Dermis blood vessel endothelial cell (primary cell): ENCODE data around the gene PITX1. TPM values are rescaled to one million over a fixed set of nuclear protein-coding genes. Genes with fewer than 3 reads are reported as not detected.

Experiments
- DNase-seq: peaks from one replicate; pipeline ENCODE4 v3.0.0; 2010
- total RNA-seq: library from RNA; depleted of rRNA; stranded (reverse); fragments of >200 nt; gene quantifications from 2 replicates; pipeline ENCODE4 v1.2.3, GENCODE V29; 2014

Gene PITX1
- total RNA-seq, 1 donor from 2014 or later: 0.51 TPM

GRCh38 chr5:135040333-135041144 lies 6.5 kb upstream of the PITX1 start:
- DNase-seq: no peak

- no peak for DNase-seq
Measured at GRCh38 chr5:135040034-135040332, 6.0 kb upstream of the PITX1 start.

GRCh38 chr5:135039271-135040033 lies 5.4 kb upstream of the PITX1 start:
- no peak for DNase-seq

- no peak for DNase-seq
Measured at GRCh38 chr5:135038813-135039270, 4.8 kb upstream of the PITX1 start.

GRCh38 chr5:135038205-135038812 lies 4.3 kb upstream of the PITX1 start:
- no peak for DNase-seq

- DNase-seq: no peak
Measured at GRCh38 chr5:135037519-135038204, 3.6 kb upstream of the PITX1 start.

GRCh38 chr5:135036405-135036804 lies 2.4 kb upstream of the PITX1 start:
- DNase-seq: no peak

- no peak for DNase-seq
Measured at GRCh38 chr5:135035678-135036030, 1.6 kb upstream of the PITX1 start.

- DNase-seq: no peak
Measured at GRCh38 chr5:135034963-135035677, 1.1 kb upstream of the PITX1 start.

GRCh38 chr5:135034236-135034962 lies 371 bp upstream of the PITX1 start:
- DNase-seq: no peak

GRCh38 chr5:135032999-135033861 lies 798 bp downstream of the PITX1 start:
- peak; percentile 37 for DNase-seq

GRCh38 chr5:135032695-135032998 lies 1.4 kb downstream of the PITX1 start:
- DNase-seq: no peak

- DNase-seq: no peak
Measured at GRCh38 chr5:135031813-135032694, 2.0 kb downstream of the PITX1 start.

- DNase-seq: no peak
Measured at GRCh38 chr5:135030956-135031812, 2.8 kb downstream of the PITX1 start.

GRCh38 chr5:135030123-135030955 lies 3.7 kb downstream of the PITX1 start:
- no peak for DNase-seq

- DNase-seq: no peak
Measured at GRCh38 chr5:135029477-135030122, 4.4 kb downstream of the PITX1 start.

- no peak for DNase-seq
Measured at GRCh38 chr5:135028791-135029476, 5.1 kb downstream of the PITX1 start.
